HCT116 (cell line): ENCODE results near the gene VMAC. TPM values are rescaled to one million over a fixed set of nuclear protein-coding genes. Genes with fewer than 3 reads are reported as not detected.

Experiments
- ATAC-seq: fragments of 200-7000 bp; cut with Tn5 transposase; 2 replicates; pipeline ENCODE4 v1.9.1; 2020; ENCODE audit warnings: mild to moderate bottlenecking, moderate library complexity
- BruUV-seq: library from RNA; stranded (reverse); fragments of 400-500 nt; replicated peaks from 2 replicates; lab custom pipeline; 2021; lab: Mats Ljungman, UMichigan
- CTCF ChIA-PET: fragments of 300-600 bp; sonication (Branson Sonifier 250); formaldehyde crosslinking; loops from one replicate; lab custom pipeline; 2021; ENCODE audit warnings: antibody characterized with exemption; lab: Charles Lee
- POLR2A ChIA-PET: fragments of 300-600, 350-600 bp; sonication (Branson Sonifier 250); formaldehyde crosslinking; loops from one replicate; lab custom pipeline; 2021; ENCODE audit warnings: antibody characterized with exemption; lab: Charles Lee
- RAD21 ChIA-PET, 2 experiments: fragments of 300-600 bp; sonication (Branson Sonifier 250); formaldehyde crosslinking; loops; one replicate each; lab custom pipeline; 2023; ENCODE audit warnings: low total read pairs in 2 of 2; ENCODE audit not compliant: uncharacterized antibody in 2 of 2, unreplicated experiment in 2 of 2, low non-redundant PET in 1 of 2; lab: Charles Lee
- DNase-seq: peaks from one replicate; pipeline ENCODE4 v3.0.0-alpha.2; 2010; ENCODE audit warnings: low read depth, low spot score
- H2AFZ ChIP-seq: fragments of 200-600 bp; shearing (Covaris generic), sonication (generic); 2 replicates; pipeline ENCODE4 v1.6.1; 2017; ENCODE audit warnings: low read depth, mixed run types, mixed read lengths, antibody characterized with exemption, low read length; ENCODE audit not compliant: poor library complexity, severe bottlenecking
- H3K27ac ChIP-seq: 2 replicates; pipeline ENCODE4 v1.5.1; 2012; ENCODE audit warnings: low read depth, low read length
- H3K27me3 ChIP-seq: fragments of 200-600 bp; sonication (generic); 2 replicates; pipeline ENCODE4 v1.6.1; 2016; ENCODE audit warnings: mixed run types, low read length, mixed read lengths; ENCODE audit not compliant: insufficient read depth
- H3K36me3 ChIP-seq, 2 experiments: fragments of 200-500 bp in 1 of 2; fragments of 200-600 bp in 1 of 2; sonication (Bioruptor generic) in 1 of 2; sonication (generic) in 1 of 2; 2 replicates each; pipeline versions ENCODE4 v1.5.1 to v1.6.1; 2014 to 2016; ENCODE audit warnings: low read length in 2 of 2, inconsistent platforms in 1 of 2, mixed read lengths in 1 of 2, mixed run types in 1 of 2; ENCODE audit not compliant: insufficient read depth in 2 of 2, control insufficient read depth in 1 of 2
- H3K4me1 ChIP-seq, 2 experiments: fragments of 200-600 bp in 1 of 2; sonication (generic) in 1 of 2; 2 replicates each; pipeline versions ENCODE4 v1.5.1 to v1.6.1; 2012 to 2017; ENCODE audit warnings: low read length in 2 of 2, inconsistent platforms in 1 of 2, mild to moderate bottlenecking in 1 of 2, mixed read lengths in 1 of 2, mixed run types in 1 of 2, moderate library complexity in 1 of 2; ENCODE audit not compliant: insufficient read depth in 2 of 2, control insufficient read depth in 1 of 2
- H3K4me2 ChIP-seq: fragments of 200-600 bp; sonication (generic); 2 replicates; pipeline ENCODE4 v1.6.1; 2017; ENCODE audit warnings: mixed run types, low read length, mixed read lengths
- H3K4me3 ChIP-seq, 2 experiments: fragments of 200-600 bp in 1 of 2; sonication (generic) in 1 of 2; replicated peaks in 1 of 2; 2 replicates each; pipeline ENCODE4 v1.5.1; 2011 to 2016; ENCODE audit warnings: low read length in 2 of 2, control low read depth in 1 of 2, low read depth in 1 of 2, mild to moderate bottlenecking in 1 of 2, mixed read lengths in 1 of 2, mixed run types in 1 of 2
- H3K79me2 ChIP-seq: fragments of 200-600 bp; sonication (generic); 2 replicates; pipeline ENCODE4 v1.6.1; 2017; ENCODE audit warnings: mild to moderate bottlenecking, mixed run types, low read length, moderate library complexity, mixed read lengths; ENCODE audit not compliant: insufficient read depth
- H3K9ac ChIP-seq: fragments of 200-600 bp; sonication (generic); 2 replicates; pipeline ENCODE4 v1.6.1; 2016; ENCODE audit warnings: low read length, mixed read lengths
- H3K9me2 ChIP-seq: fragments of 200-600 bp; sonication (generic), shearing (Covaris generic); 2 replicates; pipeline ENCODE4 v1.6.1; 2017; ENCODE audit warnings: mixed run types, mild to moderate bottlenecking, moderate library complexity; ENCODE audit not compliant: insufficient read depth
- H3K9me3 ChIP-seq, 2 experiments: fragments of 200-500 bp in 1 of 2; fragments of 200-600 bp in 1 of 2; sonication (Bioruptor generic) in 1 of 2; sonication (generic) in 1 of 2; 2 replicates each; pipeline ENCODE4 v1.6.1; 2014 to 2017; ENCODE audit warnings: low read length in 2 of 2, mixed read lengths in 2 of 2, inconsistent platforms in 1 of 2, low read depth in 1 of 2, mild to moderate bottlenecking in 1 of 2, mixed run types in 1 of 2, moderate library complexity in 1 of 2; ENCODE audit not compliant: control insufficient read depth in 1 of 2, insufficient read depth in 1 of 2
- H4K20me1 ChIP-seq: fragments of 200-600 bp; sonication (generic), shearing (Covaris generic); 2 replicates; pipeline ENCODE4 v1.6.1; 2017; ENCODE audit warnings: mixed run types, mild to moderate bottlenecking, moderate library complexity; ENCODE audit not compliant: insufficient read depth
- CEBPB ChIP-seq: IDR thresholded peaks from 2 replicates; pipeline ENCODE4 v1.6.1; 2012; ENCODE audit warnings: low read depth
- EGR1 ChIP-seq: IDR thresholded peaks from 2 replicates; pipeline ENCODE4 v1.6.1; 2012; ENCODE audit warnings: low read depth
- ELF1 ChIP-seq: IDR thresholded peaks from 2 replicates; pipeline ENCODE4 v1.6.1; 2012; ENCODE audit warnings: low read depth, borderline replicate concordance
- RAD21 ChIP-seq: IDR thresholded peaks from 2 replicates; pipeline ENCODE4 v1.6.1; 2012; ENCODE audit warnings: low read depth, mild to moderate bottlenecking
- SRF ChIP-seq: IDR thresholded peaks from 2 replicates; pipeline ENCODE4 v1.6.1; 2012; ENCODE audit warnings: low read depth
- TCF7L2 ChIP-seq: IDR thresholded peaks from 2 replicates; pipeline ENCODE4 v1.7.0; 2011; ENCODE audit warnings: borderline replicate concordance, inconsistent platforms; ENCODE audit not compliant: insufficient read depth, insufficient read length; ENCODE audit errors: extremely low read depth
- intact Hi-C: fragments of 100-400 bp; cut with micrococcal nuclease; formaldehyde crosslinking; loops from 2 replicates; pipeline ENCODE4 v1.10.0; 2022
- total RNA-seq: library from RNA; stranded (reverse); gene quantifications from one replicate; pipeline ENCODE4 v1.2.1, GENCODE V29; 2021; ENCODE audit not compliant: unreplicated experiment

The VMAC gene
- total RNA-seq, 1 experiment from 2014 or later: 2.1 TPM

DNA sequence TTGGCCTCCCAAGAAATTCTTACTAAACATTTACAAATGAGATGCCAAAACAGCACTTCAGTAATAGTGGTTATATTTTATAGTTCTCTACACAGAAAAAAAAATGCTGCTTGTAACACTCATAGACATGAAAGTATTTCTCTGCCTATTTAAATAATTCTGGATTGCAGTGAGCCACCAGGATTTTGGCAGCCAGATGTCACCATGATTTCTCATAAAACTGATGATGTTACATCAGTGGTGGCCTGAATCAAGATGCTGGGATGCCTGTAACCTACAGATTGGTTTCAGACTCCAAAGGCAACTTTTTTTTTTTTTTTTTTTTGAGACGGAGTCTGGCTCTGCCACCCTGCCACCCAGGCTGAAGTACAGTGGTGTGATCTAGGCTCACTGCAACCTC lies 6.7 kb downstream of the VMAC start:
- Histone ChIP-seq H3K9me2 (no peaks in the 10 kb centered on the region), H3K4me3 (no peak overlapping the region), H4K20me1 (no peaks in the 10 kb centered on the region), H3K9me3 (no peaks in the 10 kb centered on the region), H3K27ac (no peak overlapping the region), H3K27me3 (no peaks in the 10 kb centered on the region), H2AFZ (no peak overlapping the region), H3K9ac (no peak overlapping the region), H3K79me2 (no peaks in the 10 kb centered on the region), H3K4me1 (no peaks in the 10 kb centered on the region), H3K4me2 (no peak overlapping the region), H3K36me3 (peaks cover 0 to 1% of the 10 kb centered on the region in 2 experiments; a peak in 2 of 4 replicates)
- ATAC-seq (no peak), DNase-seq (no peak)
- ChIA-PET POLR2A (no interaction called here), CTCF (no interaction called here), RAD21 (no interaction called here)
- TF ChIP-seq RAD21 (no peak), EGR1 (no peak), SRF (no peak), CEBPB (no peak)
- BruUV-seq: no TSS peak
- intact Hi-C loops: no loop called here

DNA sequence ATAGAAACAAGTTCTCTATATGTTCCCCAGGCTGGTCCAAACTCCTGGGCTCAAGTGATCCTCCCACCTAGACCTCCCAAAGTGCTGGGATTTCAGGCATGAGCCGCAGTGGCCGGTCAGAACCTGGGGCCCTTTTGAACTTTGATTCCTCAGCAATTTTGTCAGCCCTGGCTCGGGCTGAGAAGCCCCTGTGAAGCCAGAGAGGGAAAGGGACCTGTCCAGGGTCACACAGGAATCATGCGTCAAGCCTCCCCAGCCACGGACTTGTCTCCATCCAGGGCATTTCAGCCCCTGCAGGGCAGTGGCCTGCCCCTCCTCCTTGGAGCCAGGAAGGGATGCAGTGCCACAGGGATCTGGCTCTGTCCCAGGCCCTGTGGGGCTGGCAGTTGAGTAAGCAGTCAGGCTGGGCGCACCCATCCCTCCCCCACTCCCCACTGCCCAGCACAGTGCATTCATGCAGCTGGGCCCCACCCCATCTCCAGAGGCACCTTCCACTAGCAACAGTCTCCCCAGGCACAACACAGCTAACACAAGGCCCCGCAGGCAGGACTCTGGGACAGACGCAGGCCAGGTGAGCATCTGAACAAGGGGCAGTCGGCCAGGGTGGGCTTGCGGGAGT lies 9.2 kb downstream of the VMAC start, which contains the start of gene CAPS:
TSS of gene CAPS (plus strand) at position 516 of the 619 bp plus-strand sequence. CDS start 153 bp downstream, outside the sequence.
- intact Hi-C loops: no loop called here
- H3K4me3 ChIP-seq: no peak within 1 kb of the TSS
- DNase-seq: no peak
- no peak within 1 kb of the TSS for H2AFZ ChIP-seq
- no peaks in the 10 kb centered on the region for H3K79me2 ChIP-seq
- no peaks in the 10 kb centered on the region for H3K4me1 ChIP-seq
- no peaks in the 10 kb centered on the region for H3K9me2 ChIP-seq
- no peak within 1 kb of the TSS for H3K4me2 ChIP-seq
- no peak within 1 kb of the TSS for H3K9ac ChIP-seq
- no peaks in the 10 kb centered on the region for H3K27me3 ChIP-seq
- RAD21 ChIA-PET: no interaction called here
- no peak for TF ChIP-seq ELF1
- no peak for TF ChIP-seq TCF7L2
- TF ChIP-seq, all 23 proteins: peak for 0
- CTCF ChIA-PET: no interaction called here
- peak; percentile 32; the same call in 1 of the 2 replicates for ATAC-seq
- POLR2A ChIA-PET: interaction anchor here (1.6 kb wide), 1 partner anchor 10 kb away, joined by 3 read pairs; no protein-coding TSS in a partner anchor
- no peaks in the 10 kb centered on the region for H4K20me1 ChIP-seq
- BruUV-seq: no TSS peak
- H3K9me3 ChIP-seq: no peaks in the 10 kb centered on the region
- H3K27ac ChIP-seq: no peak within 1 kb of the TSS
- H3K36me3 ChIP-seq: peaks cover 3 to 13% of the 10 kb centered on the region in 2 experiments; a peak in 2 of 4 replicates
